HCT116 (cell line): ENCODE results near the gene MDP1.

Experiments used
- JUND ChIP-seq: IDR thresholded peaks from 2 replicates; pipeline ENCODE4 v1.6.1; 2012
- RAD21 ChIP-seq: IDR thresholded peaks from 2 replicates; pipeline ENCODE4 v1.6.1; 2012; ENCODE audit warnings: low read depth, mild to moderate bottlenecking
- SIN3A ChIP-seq: IDR thresholded peaks from 2 replicates; pipeline ENCODE4 v1.6.1; 2012; ENCODE audit warnings: low read depth
- SP1 ChIP-seq: IDR thresholded peaks from 2 replicates; pipeline ENCODE4 v1.6.1; 2012; ENCODE audit warnings: low read depth
- TCF7L2 ChIP-seq: IDR thresholded peaks from 2 replicates; pipeline ENCODE4 v1.7.0; 2011; ENCODE audit warnings: borderline replicate concordance, inconsistent platforms; ENCODE audit not compliant: insufficient read depth, insufficient read length; ENCODE audit errors: extremely low read depth
- TF ChIP-seq, protein P1 (sequence below): IDR thresholded peaks from 2 replicates; pipeline ENCODE4 v1.6.1; 2012; ENCODE audit warnings: low read depth
- TF ChIP-seq, protein P2 (sequence below), 3 experiments: fragments of 200-600 bp in 1 of 3; sonication (generic) in 1 of 3; IDR thresholded peaks in 2 of 3; conservative IDR thresholded peaks in 1 of 3; 2 replicates each; pipeline ENCODE4 v1.5.1; 2012 to 2017; ENCODE audit warnings: low read depth in 2 of 3, low read length in 2 of 3, antibody characterized with exemption in 1 of 3, borderline replicate concordance in 1 of 3, control low read depth in 1 of 3, mild to moderate bottlenecking in 1 of 3, mixed read lengths in 1 of 3, mixed run types in 1 of 3, moderate library complexity in 1 of 3; ENCODE audit not compliant: insufficient read depth in 1 of 3
- TF ChIP-seq, protein P3 (sequence below): IDR thresholded peaks from 2 replicates; pipeline ENCODE4 v1.6.1; 2012

DNA sequence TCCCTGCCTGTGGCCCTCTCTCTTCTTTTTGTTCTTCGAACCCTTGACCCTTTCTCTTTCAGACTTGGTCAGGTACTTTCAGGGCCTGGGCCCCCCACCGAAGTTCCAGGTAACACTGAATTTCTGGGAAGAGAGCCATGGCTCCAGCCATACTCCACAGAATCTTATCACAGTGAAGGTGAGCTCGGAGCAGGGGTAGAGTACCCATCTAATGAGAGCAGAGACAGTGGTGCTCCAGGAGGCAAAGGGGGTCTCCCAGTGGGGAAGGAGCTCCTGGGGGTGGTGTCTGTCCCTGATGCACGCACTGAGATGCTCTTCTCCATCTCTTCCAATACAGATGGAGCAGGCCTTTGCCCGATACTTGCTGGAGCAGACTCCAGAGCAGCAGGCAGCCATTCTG lies 50.1 kb downstream of the MDP1 start:
- TF ChIP-seq, protein P1, sequence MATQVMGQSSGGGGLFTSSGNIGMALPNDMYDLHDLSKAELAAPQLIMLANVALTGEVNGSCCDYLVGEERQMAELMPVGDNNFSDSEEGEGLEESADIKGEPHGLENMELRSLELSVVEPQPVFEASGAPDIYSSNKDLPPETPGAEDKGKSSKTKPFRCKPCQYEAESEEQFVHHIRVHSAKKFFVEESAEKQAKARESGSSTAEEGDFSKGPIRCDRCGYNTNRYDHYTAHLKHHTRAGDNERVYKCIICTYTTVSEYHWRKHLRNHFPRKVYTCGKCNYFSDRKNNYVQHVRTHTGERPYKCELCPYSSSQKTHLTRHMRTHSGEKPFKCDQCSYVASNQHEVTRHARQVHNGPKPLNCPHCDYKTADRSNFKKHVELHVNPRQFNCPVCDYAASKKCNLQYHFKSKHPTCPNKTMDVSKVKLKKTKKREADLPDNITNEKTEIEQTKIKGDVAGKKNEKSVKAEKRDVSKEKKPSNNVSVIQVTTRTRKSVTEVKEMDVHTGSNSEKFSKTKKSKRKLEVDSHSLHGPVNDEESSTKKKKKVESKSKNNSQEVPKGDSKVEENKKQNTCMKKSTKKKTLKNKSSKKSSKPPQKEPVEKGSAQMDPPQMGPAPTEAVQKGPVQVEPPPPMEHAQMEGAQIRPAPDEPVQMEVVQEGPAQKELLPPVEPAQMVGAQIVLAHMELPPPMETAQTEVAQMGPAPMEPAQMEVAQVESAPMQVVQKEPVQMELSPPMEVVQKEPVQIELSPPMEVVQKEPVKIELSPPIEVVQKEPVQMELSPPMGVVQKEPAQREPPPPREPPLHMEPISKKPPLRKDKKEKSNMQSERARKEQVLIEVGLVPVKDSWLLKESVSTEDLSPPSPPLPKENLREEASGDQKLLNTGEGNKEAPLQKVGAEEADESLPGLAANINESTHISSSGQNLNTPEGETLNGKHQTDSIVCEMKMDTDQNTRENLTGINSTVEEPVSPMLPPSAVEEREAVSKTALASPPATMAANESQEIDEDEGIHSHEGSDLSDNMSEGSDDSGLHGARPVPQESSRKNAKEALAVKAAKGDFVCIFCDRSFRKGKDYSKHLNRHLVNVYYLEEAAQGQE: no peak
- TF ChIP-seq, protein P2, sequence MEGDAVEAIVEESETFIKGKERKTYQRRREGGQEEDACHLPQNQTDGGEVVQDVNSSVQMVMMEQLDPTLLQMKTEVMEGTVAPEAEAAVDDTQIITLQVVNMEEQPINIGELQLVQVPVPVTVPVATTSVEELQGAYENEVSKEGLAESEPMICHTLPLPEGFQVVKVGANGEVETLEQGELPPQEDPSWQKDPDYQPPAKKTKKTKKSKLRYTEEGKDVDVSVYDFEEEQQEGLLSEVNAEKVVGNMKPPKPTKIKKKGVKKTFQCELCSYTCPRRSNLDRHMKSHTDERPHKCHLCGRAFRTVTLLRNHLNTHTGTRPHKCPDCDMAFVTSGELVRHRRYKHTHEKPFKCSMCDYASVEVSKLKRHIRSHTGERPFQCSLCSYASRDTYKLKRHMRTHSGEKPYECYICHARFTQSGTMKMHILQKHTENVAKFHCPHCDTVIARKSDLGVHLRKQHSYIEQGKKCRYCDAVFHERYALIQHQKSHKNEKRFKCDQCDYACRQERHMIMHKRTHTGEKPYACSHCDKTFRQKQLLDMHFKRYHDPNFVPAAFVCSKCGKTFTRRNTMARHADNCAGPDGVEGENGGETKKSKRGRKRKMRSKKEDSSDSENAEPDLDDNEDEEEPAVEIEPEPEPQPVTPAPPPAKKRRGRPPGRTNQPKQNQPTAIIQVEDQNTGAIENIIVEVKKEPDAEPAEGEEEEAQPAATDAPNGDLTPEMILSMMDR (IDR thresholded peaks at IDR 0.05 in 2 of 3, conservative IDR thresholded peaks at IDR 0.05 in 1 of 3; ENCODE audit: borderline replicate concordance in 1 of 3, insufficient read depth in 1 of 3, low read depth in 2 of 3, low read length in 2 of 3): no peak
- TF ChIP-seq SP1 (no peak), RAD21 (no peak), SIN3A (no peak), TCF7L2 (no peak), JUND (no peak)
- TF ChIP-seq, protein P3, sequence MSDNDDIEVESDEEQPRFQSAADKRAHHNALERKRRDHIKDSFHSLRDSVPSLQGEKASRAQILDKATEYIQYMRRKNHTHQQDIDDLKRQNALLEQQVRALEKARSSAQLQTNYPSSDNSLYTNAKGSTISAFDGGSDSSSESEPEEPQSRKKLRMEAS: no peak
